DOHH2 (cell line): ENCODE results near the gene TRPM8.

Experiments
- H3F3A ChIP-seq: fragments of 200-600 bp; sonication (generic), shearing (Covaris generic); 2 replicates; pipeline ENCODE4 v1.6.0; 2016; ENCODE audit warnings: antibody characterized with exemption, mild to moderate bottlenecking; ENCODE audit not compliant: control insufficient read depth, insufficient read depth
- H3K27ac ChIP-seq: fragments of 200-600 bp; sonication (generic); 2 replicates; pipeline ENCODE4 v1.5.1; 2014; ENCODE audit warnings: low read depth, mild to moderate bottlenecking, low read length, moderate library complexity
- H3K27me3 ChIP-seq: fragments of 200-600 bp; sonication (generic); 2 replicates; pipeline ENCODE4 v1.6.1; 2014; ENCODE audit warnings: mild to moderate bottlenecking, low read length, mixed read lengths; ENCODE audit not compliant: control insufficient read depth
- H3K36me3 ChIP-seq: fragments of 200-600 bp; sonication (generic); 2 replicates; pipeline ENCODE4 v1.6.1; 2014; ENCODE audit warnings: mild to moderate bottlenecking, low read length, moderate library complexity, mixed read lengths; ENCODE audit not compliant: control insufficient read depth
- H3K4me1 ChIP-seq: fragments of 200-600 bp; sonication (generic); 2 replicates; pipeline ENCODE4 v1.6.1; 2014; ENCODE audit warnings: mild to moderate bottlenecking, low read length, mixed read lengths; ENCODE audit not compliant: control insufficient read depth
- H3K4me2 ChIP-seq: fragments of 200-600 bp; sonication (generic); 2 replicates; pipeline ENCODE4 v1.6.0; 2014; ENCODE audit warnings: mild to moderate bottlenecking, low read length, moderate library complexity
- H3K4me3 ChIP-seq: fragments of 200-600 bp; sonication (generic); 2 replicates; pipeline ENCODE4 v1.5.1; 2014; ENCODE audit warnings: mild to moderate bottlenecking, low read length, mixed read lengths
- H3K79me2 ChIP-seq: fragments of 200-600 bp; sonication (generic); 2 replicates; pipeline ENCODE4 v1.6.1; 2014; ENCODE audit warnings: mild to moderate bottlenecking, low read length, mixed read lengths; ENCODE audit not compliant: control insufficient read depth
- H3K9me2 ChIP-seq: fragments of 200-600 bp; sonication (generic); replicated peaks from 2 replicates; pipeline ENCODE4 v1.6.1; 2014; ENCODE audit warnings: mild to moderate bottlenecking, low read length, mixed read lengths; ENCODE audit not compliant: control insufficient read depth
- H3K9me3 ChIP-seq: fragments of 200-600 bp; sonication (generic); 2 replicates; pipeline ENCODE4 v1.6.1; 2014; ENCODE audit warnings: antibody characterized with exemption, low read length, mixed read lengths; ENCODE audit not compliant: control insufficient read depth, insufficient read depth
- H4K20me1 ChIP-seq: fragments of 200-600 bp; sonication (generic); 2 replicates; pipeline ENCODE4 v1.6.0; 2014; ENCODE audit warnings: low read depth, mild to moderate bottlenecking, antibody characterized with exemption, low read length, moderate library complexity; ENCODE audit not compliant: control insufficient read depth, insufficient read depth
- CTCF ChIP-seq: fragments of 200-600 bp; sonication (generic); IDR thresholded peaks from one replicate; pipeline ENCODE4 v1.5.1; 2014; ENCODE audit warnings: antibody characterized with exemption, mild to moderate bottlenecking, low read depth, low read length; ENCODE audit not compliant: poor library complexity, severe bottlenecking
- EZH2phosphoT487 ChIP-seq: fragments of 200-600 bp; sonication (generic); IDR thresholded peaks from 2 replicates; pipeline ENCODE4 v1.6.1; 2017; ENCODE audit warnings: borderline replicate concordance, mild to moderate bottlenecking, antibody characterized with exemption, low read length, moderate library complexity, mixed read lengths

Gene TRPM8

GRCh38 chr2:233981574-233982420, 64.6 kb downstream of the TRPM8 start:
- H3K4me2 ChIP-seq = no peak overlapping the region
- H3K36me3 ChIP-seq = no peaks in the 10 kb centered on the region
- H3K79me2 ChIP-seq = no peaks in the 10 kb centered on the region
- H3F3A ChIP-seq = no peaks in the 10 kb centered on the region
- TF ChIP-seq EZH2phosphoT487 = no peak
- TF ChIP-seq CTCF = no peak
- no peaks in the 10 kb centered on the region for H3K9me3 ChIP-seq
- H3K4me1 ChIP-seq = no peaks in the 10 kb centered on the region
- no peak overlapping the region for H3K4me3 ChIP-seq
- no peaks in the 10 kb centered on the region for H3K27me3 ChIP-seq
- H3K27ac ChIP-seq = no peak overlapping the region
- H3K9me2 ChIP-seq = no peaks in the 10 kb centered on the region
- no peaks in the 10 kb centered on the region for H4K20me1 ChIP-seq

GRCh38 chr2:233982421-233983121, 65.4 kb downstream of the TRPM8 start:
- H3F3A ChIP-seq = no peaks in the 10 kb centered on the region
- H3K27me3 ChIP-seq = no peaks in the 10 kb centered on the region
- no peak overlapping the region for H3K27ac ChIP-seq
- no peaks in the 10 kb centered on the region for H4K20me1 ChIP-seq
- no peaks in the 10 kb centered on the region for H3K9me3 ChIP-seq
- H3K36me3 ChIP-seq = no peaks in the 10 kb centered on the region
- no peaks in the 10 kb centered on the region for H3K4me1 ChIP-seq
- no peak overlapping the region for H3K4me3 ChIP-seq
- TF ChIP-seq EZH2phosphoT487 (no peak), CTCF (no peak)
- no peaks in the 10 kb centered on the region for H3K9me2 ChIP-seq
- no peak overlapping the region for H3K4me2 ChIP-seq
- H3K79me2 ChIP-seq = no peaks in the 10 kb centered on the region

GRCh38 chr2:233983445-233983844, 66.3 kb downstream of the TRPM8 start:
- Histone ChIP-seq H3K4me2 (no peak overlapping the region), H4K20me1 (no peaks in the 10 kb centered on the region), H3F3A (no peaks in the 10 kb centered on the region), H3K4me3 (no peak overlapping the region), H3K9me2 (no peaks in the 10 kb centered on the region), H3K27ac (no peak overlapping the region), H3K79me2 (no peaks in the 10 kb centered on the region), H3K9me3 (no peaks in the 10 kb centered on the region), H3K36me3 (no peaks in the 10 kb centered on the region), H3K4me1 (no peaks in the 10 kb centered on the region), H3K27me3 (no peaks in the 10 kb centered on the region)
- TF ChIP-seq EZH2phosphoT487 = no peak
- no peak for TF ChIP-seq CTCF
